ENCODE measurements around the gene RNF14.
"Not testable (repeated sequence)": the region's sequence is repeated elsewhere in the genome, so short reads cannot be mapped to it uniquely, and the experiment has no call there.

Gene RNF14, protein sequence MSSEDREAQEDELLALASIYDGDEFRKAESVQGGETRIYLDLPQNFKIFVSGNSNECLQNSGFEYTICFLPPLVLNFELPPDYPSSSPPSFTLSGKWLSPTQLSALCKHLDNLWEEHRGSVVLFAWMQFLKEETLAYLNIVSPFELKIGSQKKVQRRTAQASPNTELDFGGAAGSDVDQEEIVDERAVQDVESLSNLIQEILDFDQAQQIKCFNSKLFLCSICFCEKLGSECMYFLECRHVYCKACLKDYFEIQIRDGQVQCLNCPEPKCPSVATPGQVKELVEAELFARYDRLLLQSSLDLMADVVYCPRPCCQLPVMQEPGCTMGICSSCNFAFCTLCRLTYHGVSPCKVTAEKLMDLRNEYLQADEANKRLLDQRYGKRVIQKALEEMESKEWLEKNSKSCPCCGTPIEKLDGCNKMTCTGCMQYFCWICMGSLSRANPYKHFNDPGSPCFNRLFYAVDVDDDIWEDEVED

DNA sequence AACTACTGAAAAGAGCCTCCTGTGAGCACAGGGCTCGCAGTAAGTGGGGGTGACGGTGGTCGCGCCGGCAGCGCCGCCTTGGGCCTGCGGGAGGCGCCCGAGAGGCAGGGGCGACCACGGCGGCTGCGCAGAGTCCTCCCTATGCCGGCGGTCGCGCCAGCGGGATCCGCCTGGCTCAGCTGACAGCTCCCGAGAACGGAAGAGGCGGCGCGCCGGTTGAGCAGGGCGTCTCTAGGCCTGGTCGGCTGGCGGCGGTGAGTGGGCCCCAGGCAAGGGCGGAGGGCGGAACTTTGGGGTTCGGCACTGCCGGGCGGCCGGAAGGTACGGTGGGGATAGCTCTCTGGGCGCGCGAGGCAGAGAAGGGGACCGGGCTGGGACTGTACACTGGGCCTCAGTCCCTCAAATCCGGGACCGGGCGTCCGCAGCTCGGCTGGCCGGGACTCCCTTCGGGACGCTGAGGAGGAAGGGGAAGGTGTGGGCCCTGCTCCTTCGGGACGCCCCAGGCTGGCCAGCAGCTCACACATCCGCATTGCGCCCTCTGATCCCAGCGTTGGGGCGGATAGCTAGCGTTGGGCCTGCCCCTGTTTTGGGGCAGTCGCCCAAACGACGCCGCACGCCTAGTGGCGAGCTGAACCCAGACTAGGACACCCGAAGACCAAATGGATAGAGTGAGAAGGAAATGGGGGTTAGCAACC, at the start of gene RNF14:
RNF14 (plus strand) TSS at position 192 of the 695 bp plus-strand sequence. CDS start 4,484 bp downstream, outside the sequence.
- Mint-ChIP-seq H3K27ac (peak within 1 kb of the TSS; percentile 98), H3K36me3 (ENCODE audit: low read depth) (peaks cover 20% of the 10 kb centered on the region), H3K4me1 (ENCODE audit: low read depth) (peaks cover 31% of the 10 kb centered on the region), H3K4me3 (peak within 1 kb of the TSS; percentile 93), H3K9me3 (no peaks in the 10 kb centered on the region), H3K27me3 (ENCODE audit: low read depth) (no peaks in the 10 kb centered on the region)
- peak; percentile 97 for DNase-seq (ENCODE audit: low spot score)

DNA sequence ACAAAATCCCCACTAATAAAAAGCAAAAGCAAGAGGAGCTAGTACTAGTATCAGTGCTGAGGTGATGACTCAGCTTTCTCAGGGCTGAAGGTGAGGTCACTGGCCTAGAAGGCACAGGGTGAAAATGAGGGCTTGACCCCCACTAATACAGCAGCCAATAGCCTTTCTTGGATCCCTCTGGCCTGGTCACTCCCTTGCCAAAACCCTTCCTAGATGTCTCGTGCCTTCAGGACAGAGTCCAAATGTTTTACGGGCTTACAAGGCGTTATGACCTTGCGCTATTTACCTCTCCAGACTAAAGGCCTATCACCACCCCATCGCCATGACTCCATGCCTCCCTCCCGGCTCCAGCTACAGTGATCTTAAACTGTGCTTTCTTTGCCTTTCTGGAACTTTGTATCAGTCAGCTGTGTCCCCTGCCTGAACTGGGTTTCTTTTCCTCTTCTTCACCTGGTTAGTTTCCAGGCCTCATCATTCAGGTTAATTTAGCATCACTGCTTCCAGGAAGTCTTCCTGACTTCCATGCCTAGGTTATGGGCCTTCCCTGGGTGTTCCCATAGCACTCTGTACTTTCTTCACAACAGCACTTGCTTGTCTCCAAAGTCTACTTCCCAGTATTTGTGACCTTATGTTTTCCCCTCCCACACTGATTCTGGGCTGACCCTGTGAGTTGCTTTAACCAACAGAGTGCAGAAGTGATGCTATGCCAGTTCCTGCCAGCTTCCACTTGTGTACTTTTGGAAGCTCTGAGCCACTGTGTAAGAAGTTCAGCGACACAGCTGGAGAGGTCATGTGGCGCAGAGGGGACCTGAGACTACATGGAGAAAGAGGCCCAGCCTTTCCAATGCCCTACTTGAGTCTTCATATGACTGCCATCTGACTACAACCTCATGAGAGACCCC, 49.4 kb upstream of the RNF14 start:
- no peak for DNase-seq (ENCODE audit: low spot score)
- Mint-ChIP-seq H3K4me1 (ENCODE audit: low read depth) (peaks cover 5% of the 10 kb centered on the region), H3K27me3 (ENCODE audit: low read depth) (peaks cover 27% of the 10 kb centered on the region), H3K36me3 (ENCODE audit: low read depth) (peaks cover 3% of the 10 kb centered on the region), H3K4me3 (no peak overlapping the region), H3K27ac (no peak overlapping the region), H3K9me3 (no peaks in the 10 kb centered on the region)

DNA sequence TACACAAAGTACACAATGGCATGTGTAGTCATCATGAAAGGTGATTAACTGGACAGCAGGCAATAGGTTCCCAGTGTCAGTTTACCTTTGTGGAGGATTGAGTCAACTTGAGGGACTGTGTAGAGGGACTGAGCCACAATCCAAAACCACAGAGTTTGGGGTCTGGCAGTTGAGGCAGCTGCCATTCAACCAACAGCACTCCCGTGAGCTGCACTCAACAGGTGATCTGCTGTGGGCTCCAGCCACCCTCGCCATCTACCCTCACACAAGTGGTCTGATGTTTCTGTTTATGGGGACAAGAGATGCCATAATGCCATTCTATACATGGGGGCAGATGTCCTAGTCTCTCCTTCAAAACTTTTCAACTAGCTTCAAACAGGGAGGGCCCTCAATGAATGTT, 48.1 kb upstream of the RNF14 start:
- no peak for DNase-seq (ENCODE audit: low spot score)
- Mint-ChIP-seq H3K36me3 (ENCODE audit: low read depth) (peaks cover 9% of the 10 kb centered on the region), H3K4me3 (no peak overlapping the region), H3K27ac (no peak overlapping the region), H3K9me3 (no peaks in the 10 kb centered on the region), H3K4me1 (ENCODE audit: low read depth) (peaks cover 10% of the 10 kb centered on the region), H3K27me3 (ENCODE audit: low read depth) (peaks cover 14% of the 10 kb centered on the region)

DNA sequence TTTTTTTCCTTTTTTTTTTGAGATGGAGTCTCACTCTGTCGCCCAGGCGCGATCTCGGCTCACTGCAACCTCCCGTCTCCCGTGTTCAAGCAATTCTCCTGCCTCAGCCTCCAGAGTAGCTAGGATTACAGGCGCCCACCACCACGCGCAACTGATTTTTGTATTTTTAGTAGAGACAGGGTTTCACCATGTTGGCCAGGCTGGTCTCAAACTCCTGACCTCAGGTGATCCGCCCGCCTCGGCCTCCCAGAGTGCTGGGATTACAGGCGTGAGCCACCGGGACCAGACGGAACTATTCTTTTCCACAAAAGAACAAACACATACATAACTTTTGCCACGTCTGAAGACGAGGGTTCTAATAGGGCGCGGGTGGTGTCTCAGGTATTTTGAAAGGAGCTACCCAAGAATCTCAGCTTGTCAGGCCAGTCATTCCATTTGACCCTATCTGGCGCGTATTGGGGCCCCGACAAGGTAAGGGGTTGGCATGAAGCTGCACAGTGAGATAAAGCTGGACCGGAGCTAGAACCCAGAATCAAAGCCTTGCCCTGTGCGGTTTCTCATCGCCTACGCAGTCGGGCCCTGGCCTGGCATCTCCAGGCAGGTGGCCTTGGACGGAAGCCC, 46.0 kb upstream of the RNF14 start:
- Mint-ChIP-seq H3K27ac (peak overlapping the region; percentile 95), H3K36me3 (ENCODE audit: low read depth) (peaks cover 24% of the 10 kb centered on the region)

DNA sequence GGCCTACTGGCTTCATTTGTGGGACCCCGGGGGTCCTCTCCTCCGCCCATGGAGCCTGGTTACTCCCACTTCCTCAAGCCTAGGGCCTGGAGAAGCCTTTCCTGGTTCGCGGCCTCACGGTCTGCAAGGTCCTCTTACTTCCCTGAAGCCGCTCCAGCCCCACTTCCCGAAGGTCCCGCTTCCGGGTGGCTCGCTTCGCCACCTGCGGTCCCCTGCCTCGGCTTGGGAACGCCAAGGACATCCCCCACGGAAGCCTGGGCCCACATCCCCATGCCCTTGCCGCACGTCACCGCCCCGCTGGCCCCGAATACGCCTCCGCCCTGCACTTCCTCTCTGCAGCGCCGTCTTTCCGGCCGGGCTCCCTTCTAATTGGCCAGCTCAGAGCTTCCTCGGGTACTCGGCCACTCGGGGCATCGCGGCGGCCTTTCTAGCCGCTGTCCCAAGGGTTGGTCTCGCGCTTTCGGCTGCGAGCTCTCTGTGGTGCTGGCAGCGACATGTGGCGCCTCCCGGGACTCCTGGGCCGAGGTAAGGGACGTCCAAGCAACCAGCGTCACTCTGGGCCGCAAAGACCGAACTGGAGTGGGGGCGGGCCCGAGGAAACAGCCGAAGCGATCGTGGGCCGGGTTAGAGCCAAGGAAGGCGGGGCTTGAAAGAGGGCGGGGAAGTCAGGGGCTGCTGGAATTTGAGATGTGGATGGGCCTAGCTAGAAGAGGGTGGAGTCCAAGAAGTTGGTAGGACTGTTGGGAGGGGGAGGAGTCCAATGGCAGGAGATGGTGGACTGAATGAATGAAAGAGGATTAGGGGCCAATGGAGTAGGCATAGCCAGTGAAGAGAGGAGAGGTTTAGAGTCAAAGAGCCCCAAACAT, 45.2 kb upstream of the RNF14 start, which contains the start of gene DELE1:
DELE1 (plus strand) TSS at position 424 of the 866 bp plus-strand sequence; CDS start at position 495, 71 bp downstream.
- H3K4me3 Mint-ChIP-seq = peak within 1 kb of the TSS; percentile 95
- H3K36me3 Mint-ChIP-seq (ENCODE audit: low read depth) = peaks cover 29% of the 10 kb centered on the region

More for the DNA sequence above, 46.0 kb upstream of the RNF14 start:
- DNase-seq (ENCODE audit: low spot score); H3K9me3 Mint-ChIP-seq; H3K27me3 Mint-ChIP-seq (ENCODE audit: low read depth): not testable (repeated sequence)
- peak overlapping the region; percentile 95 for H3K4me3 Mint-ChIP-seq
- H3K4me1 Mint-ChIP-seq (ENCODE audit: low read depth) = peaks cover 13% of the 10 kb centered on the region

DNA sequence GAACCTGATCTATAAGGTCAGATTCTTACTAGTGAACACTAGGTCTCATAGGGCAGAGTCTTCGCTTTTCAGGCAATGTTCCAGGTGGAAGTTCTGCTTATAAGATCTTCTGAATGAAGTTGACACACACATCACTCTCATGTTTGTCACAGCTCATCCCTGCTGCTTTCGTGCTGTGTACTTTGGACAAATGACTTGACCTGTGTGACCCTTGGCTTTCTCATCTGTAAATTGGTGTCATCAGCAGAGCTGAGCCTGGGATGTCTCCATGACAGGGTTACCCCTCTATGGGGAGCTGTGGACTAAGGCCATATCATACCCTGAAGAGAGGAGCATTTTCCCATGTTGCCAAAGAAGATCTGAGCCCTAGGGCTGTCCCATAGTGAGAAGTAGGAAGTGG, 42.5 kb upstream of the RNF14 start:
- peaks cover 15% of the 10 kb centered on the region for H3K4me1 Mint-ChIP-seq (ENCODE audit: low read depth)
- DNase-seq (ENCODE audit: low spot score) = no peak
- H3K27ac Mint-ChIP-seq = no peak overlapping the region
- no peak overlapping the region for H3K4me3 Mint-ChIP-seq
- H3K9me3 Mint-ChIP-seq = no peaks in the 10 kb centered on the region
- H3K36me3 Mint-ChIP-seq (ENCODE audit: low read depth) = peaks cover 49% of the 10 kb centered on the region
- H3K27me3 Mint-ChIP-seq (ENCODE audit: low read depth) = no peaks in the 10 kb centered on the region

More for the DNA sequence above, 45.2 kb upstream of the RNF14 start, which contains the start of gene DELE1:
- no peaks in the 10 kb centered on the region for H3K27me3 Mint-ChIP-seq (ENCODE audit: low read depth)
- H3K27ac Mint-ChIP-seq = peak within 1 kb of the TSS; percentile 95
- DNase-seq (ENCODE audit: low spot score) = peak; percentile 94
- H3K4me1 Mint-ChIP-seq (ENCODE audit: low read depth) = peaks cover 13% of the 10 kb centered on the region
- no peaks in the 10 kb centered on the region for H3K9me3 Mint-ChIP-seq

DNA sequence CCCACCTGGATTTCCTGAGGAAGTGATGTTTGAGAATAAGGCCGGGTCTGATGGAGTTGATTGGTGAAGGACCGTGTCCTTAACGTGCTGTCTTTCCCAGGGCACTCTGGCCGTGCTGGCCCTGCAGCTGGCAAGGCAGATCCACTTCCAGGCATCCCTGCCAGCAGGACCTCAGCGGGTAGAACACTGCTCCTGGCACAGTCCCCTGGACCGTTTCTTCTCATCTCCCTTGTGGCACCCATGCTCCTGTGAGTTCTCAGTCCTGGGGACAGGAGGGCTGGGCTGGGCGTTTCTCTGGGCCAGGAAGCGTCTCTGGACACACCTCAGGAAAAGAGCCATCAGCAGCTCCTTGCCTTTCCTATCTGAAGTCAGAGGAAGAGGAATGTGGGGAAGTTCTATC, 40.9 kb upstream of the RNF14 start:
- no peak for DNase-seq (ENCODE audit: low spot score)
- H3K4me3 Mint-ChIP-seq = no peak overlapping the region
- no peaks in the 10 kb centered on the region for H3K9me3 Mint-ChIP-seq
- H3K27ac Mint-ChIP-seq = peak overlapping the region; percentile 34
- peaks cover 60% of the 10 kb centered on the region for H3K36me3 Mint-ChIP-seq (ENCODE audit: low read depth)
- peaks cover 15% of the 10 kb centered on the region for H3K4me1 Mint-ChIP-seq (ENCODE audit: low read depth)
- no peaks in the 10 kb centered on the region for H3K27me3 Mint-ChIP-seq (ENCODE audit: low read depth)

DNA sequence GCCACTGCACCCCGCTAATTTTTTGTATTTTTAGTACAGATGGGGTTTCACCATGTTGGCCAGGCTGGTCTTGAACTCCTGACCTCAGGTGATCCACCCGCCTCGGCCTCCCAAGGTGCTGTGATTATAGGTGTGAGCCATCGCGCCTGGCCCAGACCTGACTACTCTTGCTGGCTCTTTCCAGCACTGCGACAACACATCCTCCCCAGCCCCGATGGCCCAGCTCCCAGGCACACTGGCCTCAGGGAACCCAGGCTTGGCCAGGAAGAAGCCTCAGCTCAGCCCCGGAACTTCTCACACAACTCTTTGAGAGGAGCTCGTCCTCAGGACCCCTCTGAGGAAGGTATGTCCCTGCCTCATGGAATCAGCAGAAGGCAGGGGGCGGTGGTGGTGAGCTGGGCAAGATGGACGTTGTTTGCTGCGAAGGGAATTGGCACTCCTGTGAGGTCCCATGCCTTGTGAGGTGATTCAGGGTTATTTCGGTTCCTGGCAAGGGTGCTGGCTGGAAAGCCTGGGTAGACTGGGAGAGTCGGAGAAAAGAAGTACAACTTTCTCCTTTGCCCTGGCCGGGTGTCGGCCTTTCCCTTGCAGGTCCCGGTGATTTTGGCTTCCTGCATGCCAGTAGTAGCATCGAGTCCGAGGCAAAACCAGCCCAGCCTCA, 39.4 kb upstream of the RNF14 start:
- H3K27me3 Mint-ChIP-seq (ENCODE audit: low read depth) = no peaks in the 10 kb centered on the region
- H3K9me3 Mint-ChIP-seq = no peaks in the 10 kb centered on the region
- DNase-seq (ENCODE audit: low spot score) = no peak
- no peak overlapping the region for H3K27ac Mint-ChIP-seq
- peaks cover 66% of the 10 kb centered on the region for H3K36me3 Mint-ChIP-seq (ENCODE audit: low read depth)
- H3K4me1 Mint-ChIP-seq (ENCODE audit: low read depth) = peaks cover 9% of the 10 kb centered on the region
- H3K4me3 Mint-ChIP-seq = no peak overlapping the region

DNA sequence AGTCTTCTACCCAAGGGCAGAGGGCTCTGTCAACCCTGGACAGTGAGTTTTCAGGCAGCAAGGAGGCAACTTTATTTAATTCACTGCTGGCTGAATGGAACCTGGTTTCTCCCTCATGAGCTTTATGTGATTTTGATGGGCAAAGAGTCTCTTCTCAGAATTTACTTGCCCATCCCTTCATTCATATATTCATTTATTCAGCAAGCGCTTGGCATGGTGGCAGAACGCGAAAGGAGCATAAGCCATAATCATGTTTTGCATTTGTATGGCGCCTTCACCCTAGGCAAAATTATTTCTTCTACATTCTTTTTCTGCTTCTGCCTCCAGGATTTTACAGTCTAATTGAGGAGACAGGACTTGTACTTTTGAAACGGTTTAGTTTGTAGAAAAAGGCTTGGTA, 37.2 kb upstream of the RNF14 start:
- Mint-ChIP-seq H3K27ac (no peak overlapping the region), H3K4me1 (ENCODE audit: low read depth) (peaks cover 5% of the 10 kb centered on the region)

DNA sequence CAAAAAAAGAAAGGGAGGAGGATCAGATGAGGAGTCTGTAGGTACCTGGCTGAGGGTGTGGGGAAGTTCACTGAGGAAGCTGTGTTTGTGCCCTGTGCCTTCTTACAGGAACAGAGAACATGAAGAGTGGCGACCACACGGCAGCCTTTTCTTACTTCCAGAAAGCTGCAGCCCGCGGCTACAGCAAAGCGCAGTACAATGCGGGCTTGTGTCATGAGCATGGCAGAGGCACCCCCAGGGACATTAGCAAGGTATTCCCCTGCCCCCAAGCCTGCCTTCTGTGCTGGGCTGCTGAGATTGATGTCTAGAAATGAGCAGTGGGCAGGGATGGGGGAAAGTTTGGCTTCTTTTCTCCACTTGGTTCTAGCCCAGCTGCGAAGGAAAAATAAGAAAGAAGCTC, 35.8 kb upstream of the RNF14 start:
- peaks cover 58% of the 10 kb centered on the region for H3K36me3 Mint-ChIP-seq (ENCODE audit: low read depth)
- peaks cover 2% of the 10 kb centered on the region for H3K4me1 Mint-ChIP-seq (ENCODE audit: low read depth)
- no peak for DNase-seq (ENCODE audit: low spot score)
- no peaks in the 10 kb centered on the region for H3K9me3 Mint-ChIP-seq
- no peak overlapping the region for H3K4me3 Mint-ChIP-seq
- no peak overlapping the region for H3K27ac Mint-ChIP-seq
- H3K27me3 Mint-ChIP-seq (ENCODE audit: low read depth) = no peaks in the 10 kb centered on the region

More for the DNA sequence above, 37.2 kb upstream of the RNF14 start:
- no peak for DNase-seq (ENCODE audit: low spot score)
- H3K4me3 Mint-ChIP-seq = no peak overlapping the region
- peaks cover 65% of the 10 kb centered on the region for H3K36me3 Mint-ChIP-seq (ENCODE audit: low read depth)
- no peaks in the 10 kb centered on the region for H3K9me3 Mint-ChIP-seq
- H3K27me3 Mint-ChIP-seq (ENCODE audit: low read depth) = no peaks in the 10 kb centered on the region

DNA sequence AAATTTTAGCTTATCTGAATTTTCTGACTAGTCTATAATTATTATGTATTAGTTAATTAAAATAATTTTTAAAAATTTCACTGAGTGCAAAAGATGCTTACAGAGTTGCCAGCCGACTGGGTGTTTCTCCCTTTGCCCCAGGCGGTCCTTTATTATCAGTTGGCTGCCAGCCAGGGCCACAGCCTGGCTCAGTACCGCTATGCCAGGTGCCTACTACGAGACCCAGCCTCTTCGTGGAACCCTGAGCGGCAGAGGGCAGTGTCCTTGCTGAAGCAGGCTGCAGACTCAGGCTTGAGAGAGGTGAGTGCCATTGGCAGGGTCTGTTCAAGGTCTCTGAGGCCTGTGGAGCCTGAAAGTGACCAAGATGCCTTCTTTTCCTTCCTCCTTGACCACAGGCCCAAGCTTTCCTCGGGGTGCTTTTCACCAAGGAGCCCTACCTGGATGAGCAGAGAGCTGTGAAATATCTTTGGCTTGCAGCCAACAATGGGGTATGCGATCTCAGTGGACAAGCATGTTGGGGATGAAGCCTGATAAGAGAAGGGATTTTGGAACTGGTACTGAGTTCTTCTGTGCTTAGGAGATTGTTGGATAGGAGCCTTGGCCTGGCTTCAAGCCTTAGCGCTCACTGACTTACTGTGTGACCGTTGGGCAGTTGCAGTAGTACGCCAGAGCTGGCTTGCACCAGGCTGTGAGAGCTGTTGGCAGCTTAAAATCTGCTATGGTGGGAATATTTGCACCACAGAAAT, 34.6 kb upstream of the RNF14 start:
- Mint-ChIP-seq H3K4me3 (no peak overlapping the region), H3K9me3 (no peaks in the 10 kb centered on the region), H3K27me3 (ENCODE audit: low read depth) (no peaks in the 10 kb centered on the region), H3K36me3 (ENCODE audit: low read depth) (peaks cover 55% of the 10 kb centered on the region), H3K4me1 (ENCODE audit: low read depth) (no peaks in the 10 kb centered on the region), H3K27ac (no peak overlapping the region)
- no peak for DNase-seq (ENCODE audit: low spot score)

Data from T-helper 2 cell treated with Interferon-gamma antibody and Interleukin-4, amounts not matched to agents 5 μg/mL and 100 μg/mL, for 36 hours (primary cell).